ENCODE results near the gene ACAP3.
A peak's percentile ranks its signal among the peaks of the same experiment; 100 is the strongest.

Gene ACAP3

DNA sequence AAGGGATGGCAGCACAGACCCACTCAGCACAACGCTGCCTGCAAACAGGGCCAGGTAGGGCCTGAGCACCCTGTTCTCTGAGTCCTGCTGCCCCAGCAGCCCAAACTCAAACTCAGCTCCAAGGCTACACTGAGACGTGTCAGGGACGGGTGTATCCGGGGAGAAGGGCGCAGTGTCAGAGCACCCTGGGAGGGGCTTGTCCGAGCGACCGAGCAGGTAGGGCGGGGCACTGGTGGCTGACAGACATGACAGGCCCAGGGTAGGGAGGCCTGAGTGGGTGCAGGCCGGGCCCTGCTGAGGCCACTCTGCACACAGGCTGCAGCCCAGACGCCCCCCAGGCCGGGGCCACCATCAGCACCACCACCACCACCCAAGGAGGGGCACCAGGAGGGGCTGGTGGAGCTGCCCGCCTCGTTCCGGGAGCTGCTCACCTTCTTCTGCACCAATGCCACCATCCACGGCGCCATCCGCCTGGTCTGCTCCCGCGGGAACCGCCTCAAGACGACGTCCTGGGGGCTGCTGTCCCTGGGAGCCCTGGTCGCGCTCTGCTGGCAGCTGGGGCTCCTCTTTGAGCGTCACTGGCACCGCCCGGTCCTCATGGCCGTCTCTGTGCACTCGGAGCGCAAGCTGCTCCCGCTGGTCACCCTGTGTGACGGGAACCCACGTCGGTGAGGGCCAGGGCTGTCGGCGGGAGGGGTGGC lies 22.0 kb downstream of the ACAP3 start:
- no peak for DNase-seq (ENCODE audit: low read depth)

DNA sequence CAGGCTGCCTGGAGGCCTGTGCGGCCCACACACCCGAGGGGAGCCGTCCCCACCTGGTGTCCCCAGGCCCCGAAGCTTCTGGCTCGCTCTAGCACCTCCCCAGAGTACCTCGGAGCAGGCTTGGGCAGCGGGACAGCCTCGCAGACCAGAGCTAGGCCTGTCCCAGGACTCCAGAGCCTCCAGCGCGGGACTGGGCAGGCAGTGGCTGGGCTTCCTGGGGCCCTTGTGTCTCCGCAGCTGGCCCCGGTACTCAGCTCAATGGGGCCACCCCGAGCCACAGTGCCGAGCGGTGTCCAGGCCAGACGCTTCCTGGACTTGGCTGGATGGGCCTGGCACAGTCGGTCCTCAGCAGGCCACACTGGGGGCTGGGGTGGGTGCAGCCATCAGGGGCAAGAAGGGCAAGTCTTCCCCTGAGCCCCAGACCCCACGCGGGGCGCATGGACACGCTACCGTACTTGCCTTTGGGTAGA lies 22.6 kb downstream of the ACAP3 start:
- no peak for DNase-seq (ENCODE audit: low read depth)

DNA sequence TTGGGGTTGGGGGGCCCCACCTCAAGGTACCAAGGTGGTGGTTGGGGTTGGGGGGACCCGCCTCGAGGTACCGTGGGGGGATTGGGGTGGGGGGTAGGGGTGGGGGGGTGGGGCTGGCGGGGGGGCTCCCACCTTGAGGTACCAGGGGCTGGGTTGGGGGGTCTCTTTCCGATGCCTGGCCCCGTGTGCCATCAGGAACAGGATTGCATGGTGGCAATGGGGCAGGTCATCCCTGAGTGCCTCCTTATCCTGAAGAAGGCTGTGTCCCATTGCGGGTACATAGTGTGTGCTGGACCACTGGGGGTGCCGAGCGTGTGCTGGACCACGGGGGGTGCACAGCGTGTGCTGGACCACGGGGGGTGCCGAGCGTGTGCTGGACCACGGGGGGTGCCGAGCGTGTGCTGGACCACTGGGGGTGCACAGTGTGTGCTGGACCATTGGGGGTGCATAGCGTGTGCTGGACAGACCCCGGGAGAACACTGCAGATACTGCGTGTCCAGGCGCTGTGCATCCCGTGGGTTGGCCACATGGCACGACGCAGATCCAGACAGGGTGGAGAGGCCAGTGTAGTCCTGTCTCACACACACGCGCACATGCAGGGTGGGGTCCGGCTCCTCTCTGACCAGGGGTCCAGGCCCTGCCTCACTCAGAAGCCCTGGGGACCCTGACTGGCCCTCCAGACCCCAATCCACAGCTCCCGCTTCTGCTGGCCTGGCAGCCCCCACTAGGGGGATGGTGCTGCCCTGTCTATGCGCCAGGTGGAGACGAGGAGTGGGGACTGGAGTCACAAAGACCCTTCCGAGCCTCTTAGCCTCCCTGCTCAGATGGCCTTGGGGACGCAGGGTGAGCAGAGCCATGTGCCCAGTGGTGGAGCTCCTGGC lies 23.3 kb downstream of the ACAP3 start:
- DNase-seq (ENCODE audit: low read depth) = no peak

DNA sequence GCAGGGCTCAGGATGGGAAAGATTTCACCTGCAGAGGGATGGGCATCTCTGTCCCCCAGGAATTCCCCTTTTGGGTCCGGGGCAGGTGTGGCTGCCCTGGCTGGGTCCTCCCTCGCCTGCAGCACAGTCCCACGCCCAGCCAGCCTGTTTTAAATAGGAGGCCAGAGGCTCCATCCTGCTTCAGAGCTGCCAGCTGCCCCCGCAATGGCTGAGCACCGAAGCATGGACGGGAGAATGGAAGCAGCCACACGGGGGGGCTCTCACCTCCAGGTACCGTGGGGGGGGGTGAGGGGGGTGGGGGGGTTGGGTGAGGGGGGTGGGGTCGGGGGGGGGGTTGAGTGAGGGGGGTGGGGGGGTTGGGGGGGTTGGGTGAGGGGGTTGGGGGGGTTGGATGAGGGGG lies 23.9 kb downstream of the ACAP3 start:
- DNase-seq (ENCODE audit: low read depth) = peak; percentile 28

GRCh38 chr1:1282998-1283397 lies 24.7 kb downstream of the ACAP3 start:
- peak; percentile 25 for DNase-seq (ENCODE audit: low read depth)

- DNase-seq (ENCODE audit: low read depth) = peak; percentile 59
These were observed 26.0 kb downstream of the ACAP3 start for GRCh38 chr1:1281533-1282321.

DNA sequence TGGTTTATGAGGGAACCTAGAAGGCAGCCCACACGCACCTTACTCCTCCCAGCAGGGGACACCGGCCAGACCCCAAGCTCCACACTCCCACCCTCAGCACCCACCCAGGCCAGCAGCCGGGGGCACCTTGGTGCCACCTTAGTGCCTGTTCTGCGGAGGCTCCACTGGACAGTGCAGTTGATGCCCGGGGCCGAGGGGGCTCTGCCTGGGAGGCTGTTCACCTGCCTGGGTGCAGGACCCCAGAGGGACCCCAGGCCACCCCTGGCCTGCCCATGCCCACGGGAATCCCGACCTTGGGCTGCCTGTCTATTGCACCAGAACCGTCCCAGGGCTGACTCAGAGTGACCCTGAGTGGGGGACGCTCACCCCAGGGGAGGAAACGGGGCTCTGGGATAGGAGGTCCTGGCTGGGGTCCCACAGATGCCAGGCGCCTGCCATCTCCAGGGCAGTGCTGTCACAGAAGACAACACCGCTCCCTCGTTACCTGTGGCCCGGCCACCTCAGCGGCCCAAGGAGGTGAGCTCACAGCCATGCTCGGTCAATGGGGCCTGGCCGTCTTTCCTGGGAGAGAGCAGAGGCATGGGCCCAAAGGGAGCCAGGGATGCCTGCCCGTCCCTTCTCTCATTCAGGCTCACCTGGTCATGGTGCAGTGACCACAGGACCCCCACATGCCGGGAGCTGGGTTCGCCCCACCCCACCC lies 26.8 kb downstream of the ACAP3 start:
- no peak for DNase-seq (ENCODE audit: low read depth)

- no peak for DNase-seq (ENCODE audit: low read depth)
These were observed 28.7 kb downstream of the ACAP3 start for GRCh38 chr1:1279028-1279427.

DNA sequence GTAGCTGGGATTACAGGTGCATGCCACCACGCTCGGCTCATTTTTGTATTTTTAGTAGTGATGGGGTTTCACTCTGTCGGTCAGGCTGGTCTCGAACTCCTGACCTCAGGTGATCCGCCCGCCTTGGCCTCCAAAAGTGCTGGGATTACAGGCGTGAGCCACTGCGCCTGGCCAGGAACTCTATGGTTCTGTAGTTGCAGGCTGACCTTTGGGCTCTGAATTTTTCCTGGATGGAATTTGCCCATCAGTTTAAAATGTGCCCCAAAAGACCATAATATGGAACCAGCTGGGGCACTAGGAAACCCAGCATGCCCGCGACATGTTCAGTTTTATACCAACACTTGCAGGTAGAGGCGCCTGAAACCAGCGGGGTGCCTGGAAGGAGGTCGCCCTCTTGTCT lies 29.1 kb downstream of the ACAP3 start:
- DNase-seq (ENCODE audit: low read depth) = no peak

- no peak for DNase-seq (ENCODE audit: low read depth)
These were observed 31.9 kb downstream of the ACAP3 start for GRCh38 chr1:1275836-1276235.

DNA sequence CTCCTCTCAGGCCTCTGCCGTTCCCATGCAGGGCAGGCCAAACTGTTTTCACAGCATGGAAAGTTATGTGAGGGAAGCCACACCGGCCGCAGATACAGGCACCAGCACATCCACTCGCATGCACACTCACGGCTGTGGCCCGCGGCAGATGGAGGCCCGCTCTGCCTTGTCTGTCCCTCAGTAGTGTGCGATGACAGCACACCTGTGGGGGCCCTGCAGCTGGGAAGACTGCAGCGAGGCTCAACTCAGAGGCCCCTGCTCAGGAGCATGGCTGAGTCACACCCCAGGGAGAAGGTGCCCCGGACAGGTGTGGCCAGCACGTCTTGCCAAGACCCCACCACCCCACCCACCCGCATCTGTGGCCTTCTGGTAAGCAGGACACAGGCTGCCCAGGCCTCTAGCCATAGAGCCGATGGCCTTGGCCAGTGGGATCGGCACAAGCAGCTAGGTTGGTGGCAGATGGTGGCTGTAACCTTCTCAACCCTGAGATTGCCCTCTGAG lies 32.7 kb downstream of the ACAP3 start:
- DNase-seq (ENCODE audit: low read depth) = no peak

DNA sequence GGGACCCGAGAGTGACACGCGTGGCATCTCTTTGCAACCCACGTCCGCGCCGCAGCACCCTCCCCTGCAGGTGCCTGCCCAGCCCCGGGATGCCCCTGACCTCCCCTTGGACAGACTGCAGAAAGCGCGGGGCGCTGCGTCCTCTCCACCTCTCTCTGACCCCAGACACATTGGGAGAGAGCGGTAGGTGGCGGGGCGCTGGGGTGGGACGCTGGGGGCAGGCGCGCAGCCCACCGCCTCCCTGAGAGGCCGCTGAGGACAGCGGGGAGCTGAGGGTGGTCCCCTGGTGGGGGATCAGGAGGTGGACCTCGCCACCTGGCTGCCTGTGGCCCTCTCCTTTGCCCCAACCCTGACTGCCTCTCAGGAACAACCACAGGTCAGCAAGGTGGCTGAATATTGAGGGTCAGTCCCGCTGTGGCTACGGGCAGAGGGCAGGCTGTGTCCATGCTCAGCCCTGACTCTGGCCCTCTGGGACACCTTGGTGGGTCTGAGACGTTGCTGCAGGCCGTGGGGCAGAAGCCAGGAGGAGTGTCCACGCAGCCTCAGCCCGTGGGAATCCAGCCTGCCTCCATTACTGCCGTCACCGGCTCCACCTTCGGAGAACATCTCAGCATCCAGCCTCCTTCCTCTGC lies 33.3 kb downstream of the ACAP3 start:
- DNase-seq (ENCODE audit: low read depth) = no peak

DNA sequence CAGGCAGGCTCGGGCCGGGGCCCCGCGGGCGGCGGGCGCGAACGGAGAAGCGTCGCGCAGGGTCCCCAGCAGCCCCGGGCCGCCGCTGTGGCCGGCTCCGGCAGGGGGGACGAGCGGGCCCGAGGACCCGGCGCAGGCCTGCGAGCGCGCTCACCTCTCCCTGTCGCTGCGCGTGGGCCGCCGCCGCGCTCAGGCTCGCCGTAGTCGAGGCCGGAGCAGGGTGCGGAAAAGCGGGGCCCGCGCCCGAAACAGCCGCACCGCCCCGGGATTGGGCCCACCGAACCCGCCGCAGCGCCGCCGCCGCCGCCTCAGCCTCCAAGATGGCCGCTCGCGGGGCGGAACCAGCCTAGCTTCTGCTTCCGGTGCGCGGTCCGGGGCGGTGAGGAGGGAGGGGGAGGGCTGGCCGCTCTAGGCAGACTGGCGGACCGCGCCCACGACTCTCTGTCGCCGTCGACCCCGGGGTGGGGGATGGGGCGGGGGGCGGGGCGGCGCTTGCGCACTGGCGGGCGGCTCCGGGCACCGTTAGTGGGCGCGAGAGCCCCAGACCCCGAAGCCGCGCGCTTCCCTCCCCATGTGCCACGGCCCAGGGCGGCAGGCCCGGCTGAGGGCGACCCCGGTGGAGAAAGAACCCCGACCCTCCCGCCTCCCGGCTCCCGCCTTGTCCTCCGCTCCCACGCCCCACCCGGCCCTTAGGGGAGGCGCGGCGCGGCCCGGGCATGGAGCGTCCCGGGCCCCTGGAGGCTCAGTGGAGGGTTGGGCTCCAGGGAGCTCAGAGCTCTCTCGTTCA lies 34.0 kb downstream of the ACAP3 start, which contains the start of gene UBE2J2:
TSS of gene UBE2J2 (minus strand) at position 343 of the 787 bp plus-strand sequence. CDS start 5,862 bp downstream, outside the sequence.
- DNase-seq (ENCODE audit: low read depth) = peak; percentile 90

- peak; percentile 19 for DNase-seq (ENCODE audit: low read depth)
These were observed 34.6 kb downstream of the ACAP3 start for GRCh38 chr1:1273209-1273511.

- DNase-seq (ENCODE audit: low read depth) = no peak
These were observed 35.2 kb downstream of the ACAP3 start for GRCh38 chr1:1272341-1273208.

DNA sequence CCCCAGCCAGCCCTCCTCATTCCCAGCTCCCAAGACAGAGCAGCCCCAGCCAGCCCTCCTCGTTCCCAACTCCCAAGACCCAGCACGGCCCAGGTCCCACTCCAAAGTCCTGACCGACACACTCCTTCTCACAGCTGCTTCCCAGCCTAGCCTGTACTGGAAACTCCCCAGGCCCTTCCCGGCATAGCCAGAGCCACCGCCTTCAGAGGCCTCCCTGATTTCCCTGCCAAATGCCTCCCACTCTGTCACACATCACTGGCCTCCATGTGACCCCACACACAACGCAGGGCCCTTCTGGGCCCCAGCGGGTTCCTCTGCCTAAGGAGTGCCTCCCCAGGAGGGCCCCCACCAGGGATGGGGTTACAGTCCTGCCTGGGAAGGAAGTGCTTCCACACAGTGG lies 36.9 kb downstream of the ACAP3 start:
- peak; percentile 18 for DNase-seq (ENCODE audit: low read depth)

GRCh38 chr1:1268284-1268682 lies 39.4 kb downstream of the ACAP3 start:
- DNase-seq (ENCODE audit: low read depth) = no peak

DNA sequence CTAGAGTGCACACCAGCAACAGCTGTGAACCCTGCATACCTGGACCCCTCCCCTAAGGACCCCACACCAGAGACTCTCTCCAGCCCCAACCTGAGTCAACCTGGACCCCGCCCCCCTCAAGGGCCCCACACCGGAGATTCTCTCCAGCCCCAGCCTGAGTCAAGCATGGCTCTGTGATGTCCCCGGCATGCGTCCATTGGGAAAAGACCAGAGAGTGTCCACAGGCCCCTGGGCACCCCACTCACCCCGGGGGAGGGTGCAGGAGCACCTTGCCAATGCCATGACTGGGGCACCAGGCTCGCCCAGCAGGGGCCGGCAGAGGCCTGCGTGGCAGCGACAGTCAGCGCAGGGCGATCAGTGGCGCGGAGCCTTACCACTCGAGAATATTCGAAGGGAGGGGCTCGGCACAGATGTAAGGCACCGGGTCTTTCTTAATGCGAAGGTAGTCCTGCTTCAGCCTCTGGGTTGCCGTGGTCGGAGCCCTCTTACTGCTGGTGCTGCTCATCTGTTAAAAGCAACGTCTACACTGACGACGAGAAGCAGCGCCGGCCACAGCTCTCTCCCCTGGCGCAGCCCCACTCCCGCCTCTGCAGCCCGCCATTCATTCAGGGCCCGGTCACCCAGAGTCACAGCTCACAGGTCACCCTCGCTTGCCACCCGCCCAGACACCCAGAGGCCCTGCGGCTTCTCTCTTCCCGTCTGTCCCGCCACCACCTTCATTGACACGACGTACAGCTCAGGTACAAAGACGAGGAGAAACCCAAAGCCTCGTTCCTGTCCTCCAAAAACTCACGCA lies 40.0 kb downstream of the ACAP3 start:
- DNase-seq (ENCODE audit: low read depth) = no peak

DNA sequence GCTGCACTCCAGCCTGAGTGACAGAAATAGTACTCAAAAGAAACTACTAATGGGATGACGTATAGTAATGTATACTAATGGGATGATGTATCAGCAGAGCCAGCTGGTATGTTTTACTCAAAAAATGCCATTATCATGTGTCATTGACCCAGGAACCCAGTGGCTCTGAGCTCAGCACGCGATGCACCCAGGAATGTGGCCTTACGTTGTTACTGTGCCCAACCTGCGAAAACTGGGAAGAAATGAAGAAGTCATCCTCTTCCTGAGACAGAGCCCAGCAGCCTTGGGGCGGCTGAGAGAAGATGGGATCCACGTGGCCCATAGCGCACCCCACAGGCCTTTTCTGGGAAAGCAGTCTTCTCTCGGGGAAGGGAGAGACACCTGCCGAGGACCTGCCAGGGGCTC lies 42.9 kb downstream of the ACAP3 start:
- DNase-seq (ENCODE audit: low read depth) = peak; percentile 100
